Mesothelial cell of epicardium (in vitro differentiated cells): ENCODE data around the gene PBX4. TPM values are rescaled to one million over a fixed set of nuclear protein-coding genes. Genes with fewer than 3 reads are reported as not detected.

Experiments
- DNase-seq, 2 experiments: peaks; one replicate each; pipeline ENCODE4 v3.0.0; 2021; ENCODE audit warnings: low spot score in 2 of 2; ENCODE audit not compliant: unreplicated experiment in 2 of 2
- H3K27ac Mint-ChIP-seq: 2 replicates; pipeline ENCODE4 v1.8.0; 2021; ENCODE audit warnings: mixed read lengths
- H3K27me3 Mint-ChIP-seq: 2 replicates; pipeline ENCODE4 v1.8.0; 2021; ENCODE audit warnings: low read depth, mixed read lengths
- H3K36me3 Mint-ChIP-seq: 2 replicates; pipeline ENCODE4 v1.8.0; 2021; ENCODE audit warnings: mixed read lengths
- H3K4me1 Mint-ChIP-seq: 2 replicates; pipeline ENCODE4 v1.8.0; 2021; ENCODE audit warnings: mixed read lengths
- H3K4me3 Mint-ChIP-seq: 2 replicates; pipeline ENCODE4 v1.8.0; 2021; ENCODE audit warnings: mild to moderate bottlenecking, moderate library complexity, mixed read lengths
- H3K9me3 Mint-ChIP-seq: 2 replicates; pipeline ENCODE4 v1.8.0; 2021; ENCODE audit warnings: mixed read lengths
- total RNA-seq: library from RNA; stranded (reverse); gene quantifications from 3 replicates; pipeline ENCODE4 v1.2.1, GENCODE V29; 2021
- TF ChIP-seq, protein P1 (sequence below): fragments of 200-600 bp; sonication (generic); IDR thresholded peaks from one replicate; pipeline ENCODE4 v1.5.0; 2021; ENCODE audit warnings: antibody characterized with exemption; ENCODE audit not compliant: unreplicated experiment

Gene PBX4
- total RNA-seq, 1 donor from 2014 or later, result 12.8 TPM

DNA sequence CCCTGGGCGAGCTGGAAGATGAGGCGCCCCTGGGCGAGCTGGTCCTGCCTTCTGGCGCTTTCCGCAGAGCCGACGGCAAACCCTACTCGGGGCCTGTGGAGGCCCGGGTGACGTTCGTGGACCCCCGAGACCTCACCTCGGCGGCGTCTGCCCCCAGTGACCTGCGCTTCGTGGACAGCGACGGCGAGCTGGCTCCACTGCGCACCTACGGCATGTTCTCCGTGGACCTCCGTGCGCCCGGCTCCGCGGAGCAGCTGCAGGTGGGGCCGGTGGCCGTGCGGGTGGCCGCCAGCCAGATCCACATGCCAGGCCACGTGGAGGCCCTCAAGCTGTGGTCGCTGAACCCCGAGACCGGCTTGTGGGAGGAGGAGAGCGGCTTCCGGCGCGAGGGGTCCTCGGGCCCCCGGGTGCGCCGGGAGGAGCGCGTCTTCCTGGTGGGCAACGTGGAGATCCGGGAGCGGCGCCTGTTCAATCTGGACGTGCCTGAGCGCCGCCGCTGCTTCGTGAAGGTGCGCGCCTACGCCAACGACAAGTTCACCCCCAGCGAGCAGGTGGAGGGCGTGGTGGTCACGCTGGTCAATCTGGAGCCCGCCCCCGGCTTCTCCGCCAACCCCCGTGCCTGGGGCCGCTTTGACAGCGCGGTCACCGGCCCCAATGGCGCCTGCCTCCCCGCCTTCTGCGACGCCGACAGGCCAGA lies 74.1 kb downstream of the PBX4 start:
- no peak overlapping the region for H3K4me3 Mint-ChIP-seq
- H3K27me3 Mint-ChIP-seq, result no peaks in the 10 kb centered on the region
- H3K27ac Mint-ChIP-seq, result no peak overlapping the region
- TF ChIP-seq, protein P1, sequence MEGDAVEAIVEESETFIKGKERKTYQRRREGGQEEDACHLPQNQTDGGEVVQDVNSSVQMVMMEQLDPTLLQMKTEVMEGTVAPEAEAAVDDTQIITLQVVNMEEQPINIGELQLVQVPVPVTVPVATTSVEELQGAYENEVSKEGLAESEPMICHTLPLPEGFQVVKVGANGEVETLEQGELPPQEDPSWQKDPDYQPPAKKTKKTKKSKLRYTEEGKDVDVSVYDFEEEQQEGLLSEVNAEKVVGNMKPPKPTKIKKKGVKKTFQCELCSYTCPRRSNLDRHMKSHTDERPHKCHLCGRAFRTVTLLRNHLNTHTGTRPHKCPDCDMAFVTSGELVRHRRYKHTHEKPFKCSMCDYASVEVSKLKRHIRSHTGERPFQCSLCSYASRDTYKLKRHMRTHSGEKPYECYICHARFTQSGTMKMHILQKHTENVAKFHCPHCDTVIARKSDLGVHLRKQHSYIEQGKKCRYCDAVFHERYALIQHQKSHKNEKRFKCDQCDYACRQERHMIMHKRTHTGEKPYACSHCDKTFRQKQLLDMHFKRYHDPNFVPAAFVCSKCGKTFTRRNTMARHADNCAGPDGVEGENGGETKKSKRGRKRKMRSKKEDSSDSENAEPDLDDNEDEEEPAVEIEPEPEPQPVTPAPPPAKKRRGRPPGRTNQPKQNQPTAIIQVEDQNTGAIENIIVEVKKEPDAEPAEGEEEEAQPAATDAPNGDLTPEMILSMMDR, result no peak
- no peaks in the 10 kb centered on the region for H3K9me3 Mint-ChIP-seq
- no peaks in the 10 kb centered on the region for H3K36me3 Mint-ChIP-seq
- peaks cover 12% of the 10 kb centered on the region for H3K4me1 Mint-ChIP-seq
- DNase-seq, result no peak

DNA sequence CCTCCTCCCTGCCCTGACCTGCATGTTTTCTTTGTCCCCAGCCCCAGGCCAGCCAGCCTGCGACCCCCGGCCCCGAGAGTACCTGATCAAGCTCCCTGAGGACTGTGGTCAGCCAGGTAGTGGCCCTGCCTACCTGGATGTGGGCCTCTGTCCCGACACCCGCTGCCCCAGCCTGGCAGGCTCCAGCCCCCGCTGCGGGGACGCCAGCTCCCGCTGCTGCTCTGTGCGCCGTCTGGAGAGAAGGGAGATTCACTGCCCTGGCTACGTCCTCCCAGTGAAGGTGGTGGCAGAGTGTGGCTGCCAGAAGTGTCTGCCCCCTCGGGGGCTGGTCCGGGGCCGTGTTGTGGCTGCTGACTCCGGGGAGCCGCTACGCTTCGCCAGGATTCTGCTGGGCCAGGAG lies 74.8 kb downstream of the PBX4 start:
- no peak overlapping the region for H3K4me3 Mint-ChIP-seq
- H3K27ac Mint-ChIP-seq, result no peak overlapping the region
- H3K9me3 Mint-ChIP-seq, result no peaks in the 10 kb centered on the region
- peaks cover 11% of the 10 kb centered on the region for H3K4me1 Mint-ChIP-seq
- no peaks in the 10 kb centered on the region for H3K36me3 Mint-ChIP-seq
- TF ChIP-seq, protein P1, result no peak
- no peak for DNase-seq
- H3K27me3 Mint-ChIP-seq, result peaks cover 4% of the 10 kb centered on the region

DNA sequence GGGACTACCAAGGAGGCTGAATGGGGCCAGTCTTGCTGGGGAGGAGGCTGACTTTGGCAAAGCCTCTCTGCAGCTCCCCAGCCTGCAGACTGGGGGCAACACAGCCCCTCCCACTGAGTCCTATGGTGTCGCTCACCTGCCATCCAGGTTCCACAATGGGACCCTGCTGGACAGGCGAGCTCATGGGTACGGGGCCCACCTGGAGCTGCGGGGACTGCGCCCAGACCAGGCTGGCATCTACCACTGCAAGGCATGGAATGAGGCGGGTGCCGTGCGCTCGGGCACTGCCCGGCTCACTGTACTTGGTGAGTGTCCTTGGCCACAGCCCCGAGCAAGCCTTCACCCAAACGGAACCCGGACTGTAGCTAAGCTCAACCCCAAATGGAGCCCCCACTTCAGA lies 75.4 kb downstream of the PBX4 start:
- Mint-ChIP-seq H3K9me3 (no peaks in the 10 kb centered on the region), H3K27me3 (peaks cover 6% of the 10 kb centered on the region), H3K4me1 (peaks cover 14% of the 10 kb centered on the region), H3K36me3 (no peaks in the 10 kb centered on the region), H3K4me3 (no peak overlapping the region), H3K27ac (no peak overlapping the region)
- TF ChIP-seq, protein P1, result no peak
- DNase-seq, result no peak

DNA sequence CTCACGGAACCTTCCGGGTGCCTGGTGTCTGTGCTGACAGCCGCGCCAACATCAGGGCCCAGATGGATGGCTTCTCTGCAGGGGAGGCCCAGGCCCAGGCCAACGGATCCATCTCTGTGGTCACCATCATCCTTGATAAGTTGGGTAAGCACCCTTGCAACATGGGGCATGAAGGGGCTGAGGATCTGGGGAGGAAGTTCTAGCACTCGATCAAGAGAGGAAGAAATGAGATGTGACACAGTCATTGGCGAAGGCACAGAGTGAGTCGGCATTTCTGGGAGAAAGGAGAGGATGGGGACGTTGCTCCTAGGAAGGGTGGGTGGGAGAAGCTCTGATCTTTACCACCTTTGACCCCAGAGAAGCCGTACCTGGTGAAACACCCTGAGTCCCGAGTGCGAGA lies 76.0 kb downstream of the PBX4 start:
- TF ChIP-seq, protein P1, result no peak
- Mint-ChIP-seq H3K27me3 (peaks cover 6% of the 10 kb centered on the region), H3K36me3 (no peaks in the 10 kb centered on the region), H3K4me1 (peaks cover 14% of the 10 kb centered on the region), H3K4me3 (no peak overlapping the region), H3K27ac (no peak overlapping the region), H3K9me3 (no peaks in the 10 kb centered on the region)
- DNase-seq, result no peak

DNA sequence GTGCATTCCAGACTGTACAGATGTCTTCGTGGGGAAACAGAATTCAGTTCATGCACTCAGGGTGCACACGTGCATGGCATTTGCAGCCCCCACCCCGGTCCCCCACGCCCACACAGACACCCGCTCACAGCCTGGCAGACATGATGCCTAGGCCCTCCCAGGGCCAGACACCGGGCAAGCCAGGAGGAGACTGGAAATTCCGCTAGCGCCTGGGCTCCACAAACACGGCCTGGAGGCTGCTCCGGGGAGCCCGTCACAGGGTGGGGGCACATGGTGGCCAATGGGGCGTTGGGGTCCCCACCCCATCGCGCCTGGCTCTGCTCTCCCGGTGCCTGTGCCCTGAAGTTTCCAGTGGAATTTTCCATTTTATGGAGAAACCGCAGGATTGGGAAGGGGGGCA lies 76.9 kb downstream of the PBX4 start:
- Mint-ChIP-seq H3K27ac (no peak overlapping the region), H3K4me1 (peaks cover 14% of the 10 kb centered on the region), H3K27me3 (peaks cover 6% of the 10 kb centered on the region), H3K4me3 (no peak overlapping the region), H3K36me3 (no peaks in the 10 kb centered on the region), H3K9me3 (no peaks in the 10 kb centered on the region)
- TF ChIP-seq, protein P1, result no peak
- no peak for DNase-seq
